ENCODE data around the gene ECD.

ECD gene

GRCh38 chr10:73099141-73099540 lies 68.7 kb downstream of the ECD start:
- TF ChIP-seq CTCF (IDR thresholded peaks at IDR 0.05; ENCODE audit: control insufficient read depth, extremely low read depth, insufficient read depth) = no peak
- no peak overlapping the region for H3K4me3 ChIP-seq (ENCODE audit: low read depth, low read length)
- no peak for DNase-seq (ENCODE audit: low read depth)

- DNase-seq (ENCODE audit: low read depth) = no peak
- TF ChIP-seq CTCF (IDR thresholded peaks at IDR 0.05; ENCODE audit: control insufficient read depth, extremely low read depth, insufficient read depth) = no peak
- H3K4me3 ChIP-seq (ENCODE audit: low read depth, low read length) = peak overlapping the region; percentile 96
Observed at GRCh38 chr10:73097305-73097670, 70.5 kb downstream of the ECD start.

GRCh38 chr10:73096449-73097304 lies 71.1 kb downstream of the ECD start, which contains the start of gene P4HA1:
P4HA1 (minus strand) TSS chr10:73096866; CDS start chr10:73074883, 21,983 bp downstream.
- peak within 1 kb of the TSS; percentile 96 for H3K4me3 ChIP-seq (ENCODE audit: low read depth, low read length)
- peak; percentile 89 for TF ChIP-seq CTCF (IDR thresholded peaks at IDR 0.05; ENCODE audit: control insufficient read depth, extremely low read depth, insufficient read depth)
- DNase-seq (ENCODE audit: low read depth) = peak; percentile 87

- H3K4me3 ChIP-seq (ENCODE audit: low read depth, low read length) = peak overlapping the region; percentile 96
- no peak for DNase-seq (ENCODE audit: low read depth)
- no peak for TF ChIP-seq CTCF (IDR thresholded peaks at IDR 0.05; ENCODE audit: control insufficient read depth, extremely low read depth, insufficient read depth)
Observed at GRCh38 chr10:73096041-73096448, 71.8 kb downstream of the ECD start.

- DNase-seq (ENCODE audit: low read depth) = no peak
- TF ChIP-seq CTCF (IDR thresholded peaks at IDR 0.05; ENCODE audit: control insufficient read depth, extremely low read depth, insufficient read depth) = no peak
Observed at GRCh38 chr10:73095481-73096021, 72.3 kb downstream of the ECD start.

GRCh38 chr10:73094986-73095480 lies 72.8 kb downstream of the ECD start:
- peak overlapping the region; percentile 96 for H3K4me3 ChIP-seq (ENCODE audit: low read depth, low read length)
- DNase-seq (ENCODE audit: low read depth) = no peak
- no peak for TF ChIP-seq CTCF (IDR thresholded peaks at IDR 0.05; ENCODE audit: control insufficient read depth, extremely low read depth, insufficient read depth)

More at GRCh38 chr10:73095481-73096021, 72.3 kb downstream of the ECD start:
- H3K4me3 ChIP-seq (ENCODE audit: low read depth, low read length) = peak overlapping the region; percentile 96

Data from LNCaP clone FGC (cell line).